Stimulated activated CD4-positive, alpha-beta T cell treated with anti-CD3 and anti-CD28 coated beads, Interleukin-15, amount 100 ng/mL, for 1 hour (primary cell): ENCODE measurements around the gene PDE4D.

ENCODE experiments used
- DNase-seq, 2 donors: peaks; one replicate each; pipeline ENCODE4 v3.0.0-alpha.2; 2020; ENCODE audit warnings: low read depth in 1 of 2, low spot score in 1 of 2

The PDE4D gene

GRCh38 chr5:59529239-59529638 is 364.3 kb downstream of the PDE4D start:
- DNase-seq = no peak

- DNase-seq = no peak
Measured at GRCh38 chr5:59528202-59528862, 365.2 kb downstream of the PDE4D start.

- DNase-seq = no peak
Measured at GRCh38 chr5:59525957-59526356, 367.6 kb downstream of the PDE4D start.

- no peak for DNase-seq
Measured at GRCh38 chr5:59525311-59525710, 368.2 kb downstream of the PDE4D start.

- no peak for DNase-seq
Measured at GRCh38 chr5:59522201-59522831, 371.2 kb downstream of the PDE4D start.

GRCh38 chr5:59521476-59521875 is 372.1 kb downstream of the PDE4D start:
- no peak for DNase-seq

GRCh38 chr5:59519338-59519737 is 374.2 kb downstream of the PDE4D start:
- DNase-seq = no peak

- no peak for DNase-seq
Measured at GRCh38 chr5:59517926-59518585, 375.5 kb downstream of the PDE4D start.

GRCh38 chr5:59516161-59516560 is 377.4 kb downstream of the PDE4D start:
- no peak for DNase-seq

GRCh38 chr5:59506285-59506877 is 387.1 kb downstream of the PDE4D start:
- DNase-seq = no peak

GRCh38 chr5:59504043-59504442 is 389.5 kb downstream of the PDE4D start:
- DNase-seq = no peak

GRCh38 chr5:59503220-59503619 is 390.3 kb downstream of the PDE4D start:
- DNase-seq = no peak

- DNase-seq = no peak
Measured at GRCh38 chr5:59501316-59501715, 392.2 kb downstream of the PDE4D start.

GRCh38 chr5:59500014-59500413 is 393.5 kb downstream of the PDE4D start:
- DNase-seq = no peak

GRCh38 chr5:59497207-59497606 is 396.3 kb downstream of the PDE4D start:
- no peak for DNase-seq

- no peak for DNase-seq
Measured at GRCh38 chr5:59496524-59497134, 396.9 kb downstream of the PDE4D start.

GRCh38 chr5:59491945-59492344 is 401.6 kb downstream of the PDE4D start:
- DNase-seq = no peak

- DNase-seq = no peak
Measured at GRCh38 chr5:59489551-59489950, 404.0 kb downstream of the PDE4D start.

GRCh38 chr5:59487772-59488729 is 405.5 kb downstream of the PDE4D start:
- DNase-seq = no peak

GRCh38 chr5:59487068-59487686 is 406.3 kb downstream of the PDE4D start:
- DNase-seq = no peak
